ENCODE measurements around the gene TMEM9. TPM values are rescaled to one million over a fixed set of nuclear protein-coding genes. Genes with fewer than 3 reads are reported as not detected.

The TMEM9 gene
- total RNA-seq, 4 donors from 2014 or later: 51.7 to 61.5 (median 56.7) TPM

DNA sequence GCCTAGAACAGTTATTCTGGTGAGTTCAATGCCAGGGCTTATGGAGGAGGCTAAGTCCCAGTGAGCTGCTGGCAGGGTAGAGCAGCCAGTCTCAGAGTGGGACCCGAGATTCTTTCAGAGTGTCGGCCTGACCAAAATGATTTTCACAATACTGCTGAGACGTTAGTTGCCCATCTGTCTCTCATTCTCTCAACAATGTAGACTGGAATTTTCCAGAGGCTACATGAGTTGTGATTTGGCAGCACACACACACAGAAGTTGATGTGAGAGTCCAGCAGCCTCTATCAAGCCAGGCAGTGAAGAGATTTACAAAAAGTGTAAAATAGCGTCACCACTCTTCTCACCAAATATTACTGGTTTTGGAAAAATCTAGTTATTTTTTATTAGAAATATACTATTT lies 63.7 kb downstream of the TMEM9 start:
- Histone ChIP-seq H3K4me3 (no peak overlapping the region), H3K36me3 (no peaks in the 10 kb centered on the region), H3K9me3 (no peaks in the 10 kb centered on the region), H3K4me1 (no peaks in the 10 kb centered on the region), H3K27ac (no peak overlapping the region), H3K27me3 (no peaks in the 10 kb centered on the region)
- TF ChIP-seq, protein P1, sequence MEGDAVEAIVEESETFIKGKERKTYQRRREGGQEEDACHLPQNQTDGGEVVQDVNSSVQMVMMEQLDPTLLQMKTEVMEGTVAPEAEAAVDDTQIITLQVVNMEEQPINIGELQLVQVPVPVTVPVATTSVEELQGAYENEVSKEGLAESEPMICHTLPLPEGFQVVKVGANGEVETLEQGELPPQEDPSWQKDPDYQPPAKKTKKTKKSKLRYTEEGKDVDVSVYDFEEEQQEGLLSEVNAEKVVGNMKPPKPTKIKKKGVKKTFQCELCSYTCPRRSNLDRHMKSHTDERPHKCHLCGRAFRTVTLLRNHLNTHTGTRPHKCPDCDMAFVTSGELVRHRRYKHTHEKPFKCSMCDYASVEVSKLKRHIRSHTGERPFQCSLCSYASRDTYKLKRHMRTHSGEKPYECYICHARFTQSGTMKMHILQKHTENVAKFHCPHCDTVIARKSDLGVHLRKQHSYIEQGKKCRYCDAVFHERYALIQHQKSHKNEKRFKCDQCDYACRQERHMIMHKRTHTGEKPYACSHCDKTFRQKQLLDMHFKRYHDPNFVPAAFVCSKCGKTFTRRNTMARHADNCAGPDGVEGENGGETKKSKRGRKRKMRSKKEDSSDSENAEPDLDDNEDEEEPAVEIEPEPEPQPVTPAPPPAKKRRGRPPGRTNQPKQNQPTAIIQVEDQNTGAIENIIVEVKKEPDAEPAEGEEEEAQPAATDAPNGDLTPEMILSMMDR (IDR thresholded peaks at IDR 0.05): no peak
- TF ChIP-seq POLR2AphosphoS5 (IDR thresholded peaks at IDR 0.05) (no peak), POLR2A (IDR thresholded peaks at IDR 0.05) (no peak), EP300 (IDR thresholded peaks at IDR 0.05) (no peak)
- no peak for ATAC-seq
- WGBS, 2 donors (ENCODE audit: low coverage in 1 of 2): 56 to 61% methylated on average over 2 to 4 of the region's 4 CpGs

DNA sequence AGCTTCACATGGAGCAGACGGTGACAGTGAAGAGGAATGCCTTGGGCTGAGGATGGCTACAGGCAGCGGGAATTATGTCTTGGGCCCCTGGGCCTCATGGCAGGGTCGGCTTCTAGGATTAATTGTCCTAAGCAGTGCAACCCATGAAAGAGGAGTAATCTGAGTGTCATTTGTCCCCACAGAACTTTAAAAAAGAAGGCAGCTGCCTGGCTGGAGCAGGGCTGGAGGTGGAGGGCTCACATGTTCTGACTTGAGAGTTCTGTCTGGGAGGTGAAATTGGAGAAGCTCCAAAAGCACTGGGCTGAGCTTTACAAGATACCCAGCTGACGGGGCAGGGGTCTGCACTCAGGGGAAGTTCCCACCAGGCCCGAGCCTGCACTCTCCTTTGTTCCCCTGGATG lies 64.7 kb downstream of the TMEM9 start:
- no peak for TF ChIP-seq EP300 (IDR thresholded peaks at IDR 0.05)
- TF ChIP-seq, protein P1 (IDR thresholded peaks at IDR 0.05): no peak
- no peak for TF ChIP-seq POLR2A (IDR thresholded peaks at IDR 0.05)
- no peak for TF ChIP-seq POLR2AphosphoS5 (IDR thresholded peaks at IDR 0.05)
- 83% methylated on average over 5 of the region's 5 CpGs; no CpG with 5 or more reads in 1 of the 2 donors for WGBS, 2 donors (ENCODE audit: low coverage in 1 of 2)
- H3K27me3 ChIP-seq: peaks cover 4% of the 10 kb centered on the region
- no peaks in the 10 kb centered on the region for H3K36me3 ChIP-seq
- no peak overlapping the region for H3K27ac ChIP-seq
- H3K9me3 ChIP-seq: no peaks in the 10 kb centered on the region
- no peak for ATAC-seq
- no peaks in the 10 kb centered on the region for H3K4me1 ChIP-seq
- no peak overlapping the region for H3K4me3 ChIP-seq

DNA sequence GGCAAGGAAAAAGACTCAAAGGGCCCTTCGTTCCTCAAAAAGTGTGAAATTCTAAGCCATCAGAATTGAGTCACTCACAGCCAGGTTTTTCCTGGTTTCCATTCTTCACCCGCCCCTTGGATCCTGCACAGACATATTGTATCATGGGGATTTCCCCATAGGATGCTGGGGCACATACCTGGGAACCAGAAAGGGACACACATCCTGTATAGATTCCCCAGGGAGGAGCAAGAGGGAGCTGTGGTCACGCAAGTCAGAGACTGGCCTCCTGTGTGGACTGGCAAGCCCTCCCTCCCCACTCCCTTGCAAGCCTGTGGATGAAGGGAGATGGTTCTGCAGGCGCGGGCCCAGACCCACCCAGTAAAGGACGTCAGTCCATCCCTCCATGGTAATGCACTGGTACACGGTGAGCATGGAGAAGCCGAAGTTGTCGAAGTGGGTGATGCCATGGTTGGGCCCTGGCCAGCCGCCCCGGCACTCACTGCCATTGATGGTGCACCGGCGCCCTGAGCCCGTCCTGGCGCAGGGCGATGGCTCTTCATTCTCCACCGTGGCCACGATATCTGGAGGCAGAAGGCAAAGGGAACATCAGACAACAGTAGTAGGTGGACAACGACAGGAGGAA lies 65.3 kb downstream of the TMEM9 start:
- no peak for ATAC-seq
- H3K27me3 ChIP-seq: peaks cover 4% of the 10 kb centered on the region
- no peaks in the 10 kb centered on the region for H3K36me3 ChIP-seq
- H3K4me3 ChIP-seq: no peak overlapping the region
- H3K9me3 ChIP-seq: no peaks in the 10 kb centered on the region
- 87 to 92% methylated on average over 6 to 9 of the region's 19 CpGs for WGBS, 2 donors (ENCODE audit: low coverage in 1 of 2)
- H3K27ac ChIP-seq: no peak overlapping the region
- TF ChIP-seq POLR2AphosphoS5 (IDR thresholded peaks at IDR 0.05) (no peak), EP300 (IDR thresholded peaks at IDR 0.05) (no peak)
- TF ChIP-seq, protein P1 (IDR thresholded peaks at IDR 0.05): no peak
- H3K4me1 ChIP-seq: no peaks in the 10 kb centered on the region

DNA sequence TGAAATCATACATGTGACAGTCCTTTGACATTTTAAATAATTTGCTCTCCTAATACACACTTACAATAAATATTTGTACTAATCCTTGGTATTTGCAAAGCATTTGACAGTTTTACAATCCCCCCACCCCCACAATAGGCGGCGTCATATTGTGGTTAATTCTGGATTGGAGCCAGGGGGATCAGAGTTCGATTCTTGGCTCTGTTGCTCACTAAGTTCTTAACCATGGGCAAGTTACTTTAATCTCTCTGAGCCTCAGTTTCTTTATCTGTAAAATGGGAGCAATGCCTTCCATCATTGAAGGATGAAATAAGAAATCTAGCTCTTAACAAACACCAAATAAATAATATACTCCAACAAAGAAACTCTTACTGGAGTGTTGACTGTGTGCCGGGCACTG lies 65.9 kb downstream of the TMEM9 start:
- Histone ChIP-seq H3K9me3 (no peaks in the 10 kb centered on the region), H3K4me3 (no peak overlapping the region), H3K27me3 (peaks cover 4% of the 10 kb centered on the region), H3K36me3 (no peaks in the 10 kb centered on the region), H3K27ac (no peak overlapping the region), H3K4me1 (no peaks in the 10 kb centered on the region)
- TF ChIP-seq EP300 (IDR thresholded peaks at IDR 0.05): no peak
- TF ChIP-seq, protein P1 (IDR thresholded peaks at IDR 0.05): no peak
- no peak for TF ChIP-seq POLR2AphosphoS5 (IDR thresholded peaks at IDR 0.05)
- no peak for TF ChIP-seq POLR2A (IDR thresholded peaks at IDR 0.05)
- no peak for ATAC-seq
- WGBS, 2 donors (ENCODE audit: low coverage in 1 of 2): 40 to 67% methylated on average over 1 to 2 of the region's 4 CpGs
